Measurements from ENCODE around the gene CD40LG. TPM values are rescaled to one million over a fixed set of nuclear protein-coding genes. Genes with fewer than 3 reads are reported as not detected.

The CD40LG gene
- total and polyA plus RNA-seq, 4 donors: 0.13 to 0.19 (median 0.17) TPM; not detected in 1

DNA sequence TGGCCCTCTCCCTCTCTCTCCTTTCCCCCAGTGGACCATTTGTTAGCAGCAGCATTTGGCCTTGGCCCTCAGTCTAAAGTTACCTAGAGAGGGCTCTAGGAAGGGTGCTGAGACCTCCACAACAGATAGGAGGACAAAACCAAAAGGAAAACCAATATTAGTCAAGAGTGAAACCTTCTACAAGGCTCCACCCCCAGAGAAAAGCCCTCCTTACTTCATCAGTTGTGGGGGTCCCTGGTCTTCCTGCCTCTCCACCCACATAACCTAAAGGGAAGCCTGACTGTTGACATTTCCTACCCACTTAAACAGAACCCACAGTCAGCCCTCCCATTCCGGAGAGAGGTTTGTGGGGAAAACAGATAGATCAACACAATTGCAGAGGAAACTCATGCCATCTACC is 4.7 kb upstream of the CD40LG start:
- TF ChIP-seq, protein P1, sequence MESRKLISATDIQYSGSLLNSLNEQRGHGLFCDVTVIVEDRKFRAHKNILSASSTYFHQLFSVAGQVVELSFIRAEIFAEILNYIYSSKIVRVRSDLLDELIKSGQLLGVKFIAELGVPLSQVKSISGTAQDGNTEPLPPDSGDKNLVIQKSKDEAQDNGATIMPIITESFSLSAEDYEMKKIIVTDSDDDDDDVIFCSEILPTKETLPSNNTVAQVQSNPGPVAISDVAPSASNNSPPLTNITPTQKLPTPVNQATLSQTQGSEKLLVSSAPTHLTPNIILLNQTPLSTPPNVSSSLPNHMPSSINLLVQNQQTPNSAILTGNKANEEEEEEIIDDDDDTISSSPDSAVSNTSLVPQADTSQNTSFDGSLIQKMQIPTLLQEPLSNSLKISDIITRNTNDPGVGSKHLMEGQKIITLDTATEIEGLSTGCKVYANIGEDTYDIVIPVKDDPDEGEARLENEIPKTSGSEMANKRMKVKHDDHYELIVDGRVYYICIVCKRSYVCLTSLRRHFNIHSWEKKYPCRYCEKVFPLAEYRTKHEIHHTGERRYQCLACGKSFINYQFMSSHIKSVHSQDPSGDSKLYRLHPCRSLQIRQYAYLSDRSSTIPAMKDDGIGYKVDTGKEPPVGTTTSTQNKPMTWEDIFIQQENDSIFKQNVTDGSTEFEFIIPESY (IDR thresholded peaks at IDR 0.05): no peak
- TF ChIP-seq SP1 (IDR thresholded peaks at IDR 0.05) (no peak), RXRA (IDR thresholded peaks at IDR 0.05) (no peak), GABPA (IDR thresholded peaks at IDR 0.05 in 1 of 2, conservative IDR thresholded peaks at IDR 0.05 in 1 of 2) (no peak), TAF1 (conservative IDR thresholded peaks at IDR 0.05) (no peak), FOXA1 (IDR thresholded peaks at IDR 0.05) (no peak), HNF4A (conservative IDR thresholded peaks at IDR 0.05) (no peak), FOXA2 (IDR thresholded peaks at IDR 0.05) (no peak), YY1 (IDR thresholded peaks at IDR 0.05) (no peak), EGR1 (IDR thresholded peaks at IDR 0.05; ENCODE audit: low read depth in 2 of 2) (no peak), HNF4G (IDR thresholded peaks at IDR 0.05) (no peak), RAD21 (IDR thresholded peaks at IDR 0.05) (no peak), JUND (IDR thresholded peaks at IDR 0.05) (no peak), NR2F2 (IDR thresholded peaks at IDR 0.05) (no peak)
- TF ChIP-seq, protein P2, sequence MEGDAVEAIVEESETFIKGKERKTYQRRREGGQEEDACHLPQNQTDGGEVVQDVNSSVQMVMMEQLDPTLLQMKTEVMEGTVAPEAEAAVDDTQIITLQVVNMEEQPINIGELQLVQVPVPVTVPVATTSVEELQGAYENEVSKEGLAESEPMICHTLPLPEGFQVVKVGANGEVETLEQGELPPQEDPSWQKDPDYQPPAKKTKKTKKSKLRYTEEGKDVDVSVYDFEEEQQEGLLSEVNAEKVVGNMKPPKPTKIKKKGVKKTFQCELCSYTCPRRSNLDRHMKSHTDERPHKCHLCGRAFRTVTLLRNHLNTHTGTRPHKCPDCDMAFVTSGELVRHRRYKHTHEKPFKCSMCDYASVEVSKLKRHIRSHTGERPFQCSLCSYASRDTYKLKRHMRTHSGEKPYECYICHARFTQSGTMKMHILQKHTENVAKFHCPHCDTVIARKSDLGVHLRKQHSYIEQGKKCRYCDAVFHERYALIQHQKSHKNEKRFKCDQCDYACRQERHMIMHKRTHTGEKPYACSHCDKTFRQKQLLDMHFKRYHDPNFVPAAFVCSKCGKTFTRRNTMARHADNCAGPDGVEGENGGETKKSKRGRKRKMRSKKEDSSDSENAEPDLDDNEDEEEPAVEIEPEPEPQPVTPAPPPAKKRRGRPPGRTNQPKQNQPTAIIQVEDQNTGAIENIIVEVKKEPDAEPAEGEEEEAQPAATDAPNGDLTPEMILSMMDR (IDR thresholded peaks at IDR 0.05; ENCODE audit: low read depth, low read length, missing input control): no peak
- TF ChIP-seq, protein P3, sequence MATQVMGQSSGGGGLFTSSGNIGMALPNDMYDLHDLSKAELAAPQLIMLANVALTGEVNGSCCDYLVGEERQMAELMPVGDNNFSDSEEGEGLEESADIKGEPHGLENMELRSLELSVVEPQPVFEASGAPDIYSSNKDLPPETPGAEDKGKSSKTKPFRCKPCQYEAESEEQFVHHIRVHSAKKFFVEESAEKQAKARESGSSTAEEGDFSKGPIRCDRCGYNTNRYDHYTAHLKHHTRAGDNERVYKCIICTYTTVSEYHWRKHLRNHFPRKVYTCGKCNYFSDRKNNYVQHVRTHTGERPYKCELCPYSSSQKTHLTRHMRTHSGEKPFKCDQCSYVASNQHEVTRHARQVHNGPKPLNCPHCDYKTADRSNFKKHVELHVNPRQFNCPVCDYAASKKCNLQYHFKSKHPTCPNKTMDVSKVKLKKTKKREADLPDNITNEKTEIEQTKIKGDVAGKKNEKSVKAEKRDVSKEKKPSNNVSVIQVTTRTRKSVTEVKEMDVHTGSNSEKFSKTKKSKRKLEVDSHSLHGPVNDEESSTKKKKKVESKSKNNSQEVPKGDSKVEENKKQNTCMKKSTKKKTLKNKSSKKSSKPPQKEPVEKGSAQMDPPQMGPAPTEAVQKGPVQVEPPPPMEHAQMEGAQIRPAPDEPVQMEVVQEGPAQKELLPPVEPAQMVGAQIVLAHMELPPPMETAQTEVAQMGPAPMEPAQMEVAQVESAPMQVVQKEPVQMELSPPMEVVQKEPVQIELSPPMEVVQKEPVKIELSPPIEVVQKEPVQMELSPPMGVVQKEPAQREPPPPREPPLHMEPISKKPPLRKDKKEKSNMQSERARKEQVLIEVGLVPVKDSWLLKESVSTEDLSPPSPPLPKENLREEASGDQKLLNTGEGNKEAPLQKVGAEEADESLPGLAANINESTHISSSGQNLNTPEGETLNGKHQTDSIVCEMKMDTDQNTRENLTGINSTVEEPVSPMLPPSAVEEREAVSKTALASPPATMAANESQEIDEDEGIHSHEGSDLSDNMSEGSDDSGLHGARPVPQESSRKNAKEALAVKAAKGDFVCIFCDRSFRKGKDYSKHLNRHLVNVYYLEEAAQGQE (IDR thresholded peaks at IDR 0.05): no peak
- TF ChIP-seq, protein P4, sequence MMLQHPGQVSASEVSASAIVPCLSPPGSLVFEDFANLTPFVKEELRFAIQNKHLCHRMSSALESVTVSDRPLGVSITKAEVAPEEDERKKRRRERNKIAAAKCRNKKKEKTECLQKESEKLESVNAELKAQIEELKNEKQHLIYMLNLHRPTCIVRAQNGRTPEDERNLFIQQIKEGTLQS (IDR thresholded peaks at IDR 0.05): no peak
- TF ChIP-seq, protein P5, sequence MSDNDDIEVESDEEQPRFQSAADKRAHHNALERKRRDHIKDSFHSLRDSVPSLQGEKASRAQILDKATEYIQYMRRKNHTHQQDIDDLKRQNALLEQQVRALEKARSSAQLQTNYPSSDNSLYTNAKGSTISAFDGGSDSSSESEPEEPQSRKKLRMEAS (IDR thresholded peaks at IDR 0.05): no peak
- H3K9ac ChIP-seq (ENCODE audit: low read depth in 1 of 2, low read length in 2 of 2): no peak overlapping the region
- H3K36me3 ChIP-seq (ENCODE audit: control insufficient read depth in 4 of 4, insufficient read depth in 3 of 4, low read depth in 1 of 4, low read length in 3 of 4): no peaks in the 10 kb centered on the region
- H3K9me3 ChIP-seq (ENCODE audit: control insufficient read depth in 4 of 4, low read length in 3 of 4): no peaks in the 10 kb centered on the region
- no peak overlapping the region for H3K4me3 ChIP-seq (ENCODE audit: low read depth in 1 of 3, low read length in 3 of 3)
- 52% methylated on average over 1 of the region's 1 CpG for WGBS
- no peak overlapping the region for H3K27ac ChIP-seq (ENCODE audit: low read depth in 1 of 2, low read length in 2 of 2)
- no peak for DNase-seq (ENCODE audit: low spot score)
- no peaks in the 10 kb centered on the region for H3K27me3 ChIP-seq (ENCODE audit: control insufficient read depth in 4 of 4, insufficient read depth in 4 of 4, low read length in 3 of 4)
- H3K4me1 ChIP-seq (ENCODE audit: control insufficient read depth in 4 of 4, insufficient read depth in 4 of 4, low read length in 3 of 4): no peaks in the 10 kb centered on the region
